Stimulated activated naive B cell treated with anti-CD40 and anti-IgM and Interleukin-4, amounts not matched to agents 10 μg/mL and 1 μg/mL and 100 μg/mL, for 72 hours (primary cell): ENCODE results near the gene AP1S3.
A peak's percentile ranks its signal among the peaks of the same experiment; 100 is the strongest.
"Not testable (repeated sequence)": the region's sequence is repeated elsewhere in the genome, so short reads cannot be mapped to it uniquely, and the experiment has no call there.

Experiments used
- ATAC-seq, 2 donors: fragments of 150-1000 bp; cut with Tn5 transposase; replicated peaks; 2 replicates each; pipeline ENCODE4 v1.10.0; 2021; ENCODE audit warnings: moderate library complexity in 1 of 2
- DNase-seq: peaks from one replicate; pipeline ENCODE4 v3.0.0; 2021
- H3K27ac Mint-ChIP-seq: one replicate; pipeline ENCODE4 v1.8.0; 2022; ENCODE audit warnings: mild to moderate bottlenecking, mixed read lengths
- H3K27me3 Mint-ChIP-seq, 2 donors: one replicate each; pipeline ENCODE4 v1.8.0; 2022; ENCODE audit warnings: mixed read lengths in 2 of 2
- H3K36me3 Mint-ChIP-seq, 2 donors: one replicate each; pipeline ENCODE4 v1.8.0; 2022; ENCODE audit warnings: mixed read lengths in 2 of 2, mild to moderate bottlenecking in 1 of 2
- H3K4me1 Mint-ChIP-seq, 2 donors: one replicate each; pipeline ENCODE4 v1.8.0; 2022; ENCODE audit warnings: mixed read lengths in 2 of 2, mild to moderate bottlenecking in 1 of 2
- H3K4me3 Mint-ChIP-seq, 2 donors: one replicate each; pipeline ENCODE4 v1.8.0; 2022; ENCODE audit warnings: mild to moderate bottlenecking in 2 of 2, mixed read lengths in 2 of 2, moderate library complexity in 1 of 2
- H3K9me3 Mint-ChIP-seq, 2 donors: one replicate each; pipeline ENCODE4 v1.8.0; 2022; ENCODE audit warnings: mixed read lengths in 2 of 2, mild to moderate bottlenecking in 1 of 2

AP1S3 gene

GRCh38 chr2:223834431-223834830 lies 3.0 kb downstream of the AP1S3 start:
- no peak for DNase-seq
- Mint-ChIP-seq H3K9me3 (no peaks in the 10 kb centered on the region), H3K27me3 (no peaks in the 10 kb centered on the region), H3K4me3 (no peak overlapping the region), H3K4me1 (peaks cover 28 to 54% of the 10 kb centered on the region in 2 donors), H3K27ac (no peak overlapping the region), H3K36me3 (peaks cover 17 to 43% of the 10 kb centered on the region in 2 donors)
- no peak for ATAC-seq

GRCh38 chr2:223832241-223832903 lies 5.0 kb downstream of the AP1S3 start:
- H3K9me3 Mint-ChIP-seq, result no peaks in the 10 kb centered on the region
- H3K36me3 Mint-ChIP-seq, result peaks cover 24 to 50% of the 10 kb centered on the region in 2 donors
- H3K4me3 Mint-ChIP-seq, result no peak overlapping the region
- H3K27ac Mint-ChIP-seq, result no peak overlapping the region
- DNase-seq, result no peak
- H3K4me1 Mint-ChIP-seq, result peaks cover 31 to 48% of the 10 kb centered on the region in 2 donors
- H3K27me3 Mint-ChIP-seq, result no peaks in the 10 kb centered on the region
- no peak for ATAC-seq

GRCh38 chr2:223829128-223829527 lies 8.3 kb downstream of the AP1S3 start:
- ATAC-seq, result no peak
- no peaks in the 10 kb centered on the region for H3K27me3 Mint-ChIP-seq
- no peak for DNase-seq
- no peak overlapping the region for H3K27ac Mint-ChIP-seq
- H3K4me3 Mint-ChIP-seq, result no peak overlapping the region
- H3K36me3 Mint-ChIP-seq, result peaks cover 34 to 65% of the 10 kb centered on the region in 2 donors
- peaks cover 26 to 48% of the 10 kb centered on the region in 2 donors for H3K4me1 Mint-ChIP-seq
- peaks cover 3 to 5% of the 10 kb centered on the region in 2 donors for H3K9me3 Mint-ChIP-seq

GRCh38 chr2:223828314-223828713 lies 9.1 kb downstream of the AP1S3 start:
- peaks cover 30 to 48% of the 10 kb centered on the region in 2 donors for H3K4me1 Mint-ChIP-seq
- no peak overlapping the region for H3K4me3 Mint-ChIP-seq
- no peaks in the 10 kb centered on the region for H3K27me3 Mint-ChIP-seq
- H3K9me3 Mint-ChIP-seq, result peaks cover 3 to 5% of the 10 kb centered on the region in 2 donors
- ATAC-seq (no peak), DNase-seq (no peak)
- H3K36me3 Mint-ChIP-seq, result peaks cover 34 to 64% of the 10 kb centered on the region in 2 donors
- H3K27ac Mint-ChIP-seq, result no peak overlapping the region

- peaks cover 5% of the 10 kb centered on the region in 2 donors for H3K9me3 Mint-ChIP-seq
- H3K4me1 Mint-ChIP-seq, result peaks cover 29 to 51% of the 10 kb centered on the region in 2 donors
- DNase-seq (no peak), ATAC-seq (no peak)
- no peak overlapping the region for H3K4me3 Mint-ChIP-seq
- H3K27ac Mint-ChIP-seq, result no peak overlapping the region
- peaks cover 38 to 63% of the 10 kb centered on the region in 2 donors for H3K36me3 Mint-ChIP-seq
- no peaks in the 10 kb centered on the region for H3K27me3 Mint-ChIP-seq
Measured at GRCh38 chr2:223826995-223827394, 10.4 kb downstream of the AP1S3 start.

GRCh38 chr2:223824301-223824700 lies 13.1 kb downstream of the AP1S3 start:
- H3K27ac Mint-ChIP-seq, result no peak overlapping the region
- DNase-seq (no peak), ATAC-seq (peak in 1 of 2 donors; percentile 34)
- peaks cover 38 to 54% of the 10 kb centered on the region in 2 donors for H3K36me3 Mint-ChIP-seq
- H3K27me3 Mint-ChIP-seq, result no peaks in the 10 kb centered on the region
- peaks cover 5% of the 10 kb centered on the region in 2 donors for H3K9me3 Mint-ChIP-seq
- no peak overlapping the region for H3K4me3 Mint-ChIP-seq
- peaks cover 28 to 51% of the 10 kb centered on the region in 2 donors for H3K4me1 Mint-ChIP-seq

- Mint-ChIP-seq H3K4me1 (peaks cover 25 to 60% of the 10 kb centered on the region in 2 donors), H3K27me3 (no peaks in the 10 kb centered on the region), H3K4me3 (peak overlapping the region in 1 of 2 donors; percentile 9), H3K9me3 (peaks cover 5% of the 10 kb centered on the region in 2 donors), H3K27ac (peak overlapping the region; percentile 51), H3K36me3 (peaks cover 35 to 51% of the 10 kb centered on the region in 2 donors)
- ATAC-seq (peak; percentile 69 to 70), DNase-seq (no peak)
Measured at GRCh38 chr2:223822818-223823217, 14.6 kb downstream of the AP1S3 start.

GRCh38 chr2:223820549-223820948 lies 16.8 kb downstream of the AP1S3 start:
- ATAC-seq (no peak), DNase-seq (no peak)
- no peaks in the 10 kb centered on the region for H3K27me3 Mint-ChIP-seq
- H3K4me1 Mint-ChIP-seq, result peaks cover 29 to 62% of the 10 kb centered on the region in 2 donors
- peaks cover 5% of the 10 kb centered on the region in 2 donors for H3K9me3 Mint-ChIP-seq
- H3K36me3 Mint-ChIP-seq, result peaks cover 28 to 45% of the 10 kb centered on the region in 2 donors
- no peak overlapping the region for H3K4me3 Mint-ChIP-seq
- peak overlapping the region; percentile 68 for H3K27ac Mint-ChIP-seq

GRCh38 chr2:223819891-223820290 lies 17.5 kb downstream of the AP1S3 start:
- Mint-ChIP-seq H3K27me3 (no peaks in the 10 kb centered on the region), H3K36me3 (peaks cover 24 to 38% of the 10 kb centered on the region in 2 donors), H3K27ac (no peak overlapping the region), H3K4me1 (peaks cover 30 to 63% of the 10 kb centered on the region in 2 donors), H3K4me3 (no peak overlapping the region), H3K9me3 (peaks cover 0 to 2% of the 10 kb centered on the region in 2 donors)
- DNase-seq (no peak), ATAC-seq (no peak)

- Mint-ChIP-seq H3K4me3 (no peak overlapping the region), H3K27me3 (no peaks in the 10 kb centered on the region), H3K36me3 (peaks cover 8 to 15% of the 10 kb centered on the region in 2 donors), H3K9me3 (no peaks in the 10 kb centered on the region), H3K4me1 (peaks cover 17 to 45% of the 10 kb centered on the region in 2 donors), H3K27ac (no peak overlapping the region)
- ATAC-seq (no peak), DNase-seq (no peak)
Measured at GRCh38 chr2:223815884-223816570, 21.4 kb downstream of the AP1S3 start.

- no peak overlapping the region for H3K27ac Mint-ChIP-seq
- peaks cover 12 to 38% of the 10 kb centered on the region in 2 donors for H3K4me1 Mint-ChIP-seq
- ATAC-seq (peak; percentile 51 to 57), DNase-seq (no peak)
- H3K27me3 Mint-ChIP-seq, result no peaks in the 10 kb centered on the region
- peaks cover 6 to 14% of the 10 kb centered on the region in 2 donors for H3K36me3 Mint-ChIP-seq
- no peaks in the 10 kb centered on the region for H3K9me3 Mint-ChIP-seq
- no peak overlapping the region for H3K4me3 Mint-ChIP-seq
Measured at GRCh38 chr2:223815186-223815883, 22.0 kb downstream of the AP1S3 start.

- ATAC-seq, result not testable (repeated sequence)
Measured at GRCh38 chr2:223814764-223815163, 22.6 kb downstream of the AP1S3 start.

GRCh38 chr2:223813329-223813728 lies 24.1 kb downstream of the AP1S3 start:
- no peak for ATAC-seq
- peaks cover 0 to 2% of the 10 kb centered on the region in 2 donors for H3K9me3 Mint-ChIP-seq
- H3K27ac Mint-ChIP-seq, result no peak overlapping the region
- H3K27me3 Mint-ChIP-seq, result no peaks in the 10 kb centered on the region
- H3K4me3 Mint-ChIP-seq, result no peak overlapping the region
- H3K4me1 Mint-ChIP-seq, result peaks cover 16 to 38% of the 10 kb centered on the region in 2 donors
- H3K36me3 Mint-ChIP-seq, result peaks cover 9 to 21% of the 10 kb centered on the region in 2 donors
- no peak for DNase-seq

More at GRCh38 chr2:223814764-223815163, 22.6 kb downstream of the AP1S3 start:
- Mint-ChIP-seq H3K36me3 (peaks cover 6 to 17% of the 10 kb centered on the region in 2 donors), H3K4me1 (peaks cover 12 to 38% of the 10 kb centered on the region in 2 donors)
- not testable (repeated sequence) for H3K4me3 Mint-ChIP-seq, DNase-seq, H3K9me3 Mint-ChIP-seq, H3K27ac Mint-ChIP-seq, H3K27me3 Mint-ChIP-seq

- Mint-ChIP-seq H3K4me3 (no peak overlapping the region), H3K9me3 (peaks cover 0 to 2% of the 10 kb centered on the region in 2 donors), H3K4me1 (peaks cover 16 to 39% of the 10 kb centered on the region in 2 donors), H3K27me3 (no peaks in the 10 kb centered on the region), H3K27ac (no peak overlapping the region), H3K36me3 (peaks cover 11 to 19% of the 10 kb centered on the region in 2 donors)
- DNase-seq, result no peak
- no peak for ATAC-seq
Measured at GRCh38 chr2:223811757-223812156, 25.6 kb downstream of the AP1S3 start.
